HepG2 (cell line): ENCODE data around the gene PSMA7. TPM values are rescaled to one million over a fixed set of nuclear protein-coding genes. Genes with fewer than 3 reads are reported as not detected.

Source experiments
- ATRX ChIP-seq: sonication (generic); formaldehyde crosslinking; IDR thresholded peaks from 2 replicates; pipeline ENCODE4 v1.4.0; 2020; ENCODE audit warnings: missing genetic modification reagents, borderline replicate concordance
- CSRNP2 ChIP-seq: sonication (generic); formaldehyde crosslinking; conservative IDR thresholded peaks from 2 replicates; pipeline ENCODE4 v1.8.0; 2022; ENCODE audit warnings: low read depth, missing genetic modification reagents
- FOXK2 ChIP-seq: fragments of 450-650 bp; IDR thresholded peaks from 2 replicates; pipeline ENCODE4 v1.6.1; 2016
- HHEX ChIP-seq: IDR thresholded peaks from 2 replicates; pipeline ENCODE4 v1.6.1; 2016; ENCODE audit warnings: control low read depth
- KDM5A ChIP-seq: fragments of 200-600 bp; sonication (generic); IDR thresholded peaks from 2 replicates; pipeline ENCODE4 v1.7.0; 2018; ENCODE audit warnings: antibody characterized with exemption, mild to moderate bottlenecking, low read length, borderline replicate concordance
- NFIC ChIP-seq: IDR thresholded peaks from 2 replicates; pipeline ENCODE4 v1.6.1; 2012; ENCODE audit warnings: mild to moderate bottlenecking, low read length, inconsistent platforms
- NR3C1 ChIP-seq: sonication (generic); formaldehyde crosslinking; IDR thresholded peaks from 2 replicates; pipeline ENCODE4 v1.4.0; 2020; ENCODE audit warnings: missing genetic modification reagents
- PAWR ChIP-seq: sonication (generic); formaldehyde crosslinking; IDR thresholded peaks from 2 replicates; pipeline ENCODE4 v1.4.0; 2020; ENCODE audit warnings: missing genetic modification reagents, mild to moderate bottlenecking, borderline replicate concordance
- RNF2 ChIP-seq: fragments of 450-650 bp; conservative IDR thresholded peaks from 2 replicates; pipeline ENCODE4 v1.6.1; 2016; ENCODE audit warnings: low read depth
- SMC3 ChIP-seq: IDR thresholded peaks from 2 replicates; pipeline ENCODE4 v1.6.1; 2011; ENCODE audit warnings: low read length, improper control_type of control experiment
- THAP7 ChIP-seq: sonication (generic); formaldehyde crosslinking; IDR thresholded peaks from 2 replicates; pipeline ENCODE4 v1.8.1; 2023; ENCODE audit warnings: mild to moderate bottlenecking, missing genetic modification reagents
- UBTF ChIP-seq: sonication (generic); formaldehyde crosslinking; IDR thresholded peaks from 2 replicates; pipeline ENCODE4 v1.4.0; 2020; ENCODE audit warnings: mild to moderate bottlenecking, missing genetic modification reagents
- ZNF292 ChIP-seq: sonication (generic); formaldehyde crosslinking; IDR thresholded peaks from 2 replicates; pipeline ENCODE4 v1.8.1; 2022; ENCODE audit warnings: mild to moderate bottlenecking, low read depth, missing genetic modification reagents, borderline replicate concordance
- ZNF543 ChIP-seq: sonication (generic); formaldehyde crosslinking; IDR thresholded peaks from 2 replicates; pipeline ENCODE4 v1.4.0; 2020; ENCODE audit warnings: mild to moderate bottlenecking, missing genetic modification reagents
- ZNF629 ChIP-seq: sonication (generic); formaldehyde crosslinking; conservative IDR thresholded peaks from 2 replicates; pipeline ENCODE4 v1.5.0; 2020; ENCODE audit warnings: missing genetic modification reagents
- ZNF672 ChIP-seq: sonication (generic); formaldehyde crosslinking; IDR thresholded peaks from 2 replicates; pipeline ENCODE4 v1.8.1; 2022; ENCODE audit warnings: missing genetic modification reagents
- ZNF749 ChIP-seq: sonication (generic); formaldehyde crosslinking; IDR thresholded peaks from 2 replicates; pipeline ENCODE4 v1.8.0; 2022; ENCODE audit warnings: mild to moderate bottlenecking, missing genetic modification reagents, moderate library complexity, borderline replicate concordance
- polyA plus RNA-seq, 8 experiments: library from polyadenylated mRNA; depleted of rRNA in 3 of 8; stranded (reverse) in 7 of 8; unstranded in 1 of 8; fragments of >200 nt; fragmentation: Illumina TruSeq in 4 of 8; extraction: Trizol in 4 of 8; gene quantifications; 2 replicates each; pipeline versions ENCODE4 v1.2.1 to v1.2.3, GENCODE V29; 2011 to 2016; ENCODE audit warnings: low read depth in 4 of 8, missing spikeins in 1 of 8, mixed read lengths in 1 of 8; ENCODE audit not compliant: insufficient read depth in 1 of 8
- total RNA-seq, 5 experiments: library from RNA; depleted of rRNA; stranded (reverse); fragments of >200 nt; fragmentation: Illumina TruSeq; extraction: Trizol; gene quantifications; 2 replicates each; pipeline ENCODE4 v1.2.3, GENCODE V29; 2016; ENCODE audit warnings: low read depth in 1 of 5
- TF ChIP-seq, protein P1 (sequence below): sonication (generic); formaldehyde crosslinking; IDR thresholded peaks from 2 replicates; pipeline ENCODE4 v1.4.0; 2020; ENCODE audit warnings: missing genetic modification reagents, borderline replicate concordance
- TF ChIP-seq, protein P2 (sequence below): sonication (generic); formaldehyde crosslinking; IDR thresholded peaks from 2 replicates; pipeline ENCODE4 v1.4.0; 2020; ENCODE audit warnings: missing genetic modification reagents

PSMA7 gene
- total and polyA plus RNA-seq, 2 of the 13 experiments (the other 11 are each of a cell fraction or from before 2014, with no cell fraction given): 531 to 631 TPM

DNA sequence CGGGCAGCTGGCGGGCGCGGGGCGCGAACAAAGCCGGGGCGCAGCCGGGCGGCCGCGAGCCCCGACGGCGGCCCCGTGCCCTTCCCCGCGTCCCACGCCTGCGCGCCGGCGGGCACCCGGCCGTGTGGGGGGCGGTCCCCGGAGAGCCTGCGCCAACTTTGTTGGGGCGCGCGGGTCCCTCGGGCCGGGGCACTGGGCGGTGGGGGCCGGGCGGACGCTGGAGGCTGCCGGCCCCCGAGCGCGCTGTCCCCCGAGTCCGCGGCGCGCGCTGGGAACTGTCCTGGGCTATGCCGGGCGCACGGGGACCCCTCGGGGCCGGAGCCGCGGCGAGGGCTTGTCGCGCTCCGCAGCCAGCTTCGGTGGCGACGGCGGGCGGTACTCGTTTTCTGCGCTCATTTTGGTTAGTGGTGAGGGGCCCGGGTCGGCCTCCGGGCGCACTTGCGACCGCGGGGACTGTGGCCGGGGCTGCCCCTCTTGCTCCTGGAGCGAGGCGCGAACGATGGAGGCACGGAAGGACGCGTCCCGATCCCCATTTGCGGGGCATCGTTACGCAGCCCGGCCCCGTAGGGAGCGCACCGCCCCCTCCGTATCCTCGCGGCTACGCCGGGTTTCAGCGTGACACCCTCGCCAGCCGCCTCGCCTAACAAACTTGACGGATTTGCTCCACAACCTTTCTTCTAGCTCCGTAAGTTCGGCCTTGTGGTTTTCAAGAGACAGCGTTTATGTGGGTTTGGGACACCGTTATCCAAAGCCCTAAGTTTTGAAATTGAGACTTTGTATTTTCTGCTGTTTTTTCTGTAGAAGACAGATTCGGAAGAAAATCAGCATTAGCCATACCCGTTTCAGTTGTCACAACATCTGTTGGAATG lies 997 bp upstream of the PSMA7 start (continued):
- TF ChIP-seq, protein P1, sequence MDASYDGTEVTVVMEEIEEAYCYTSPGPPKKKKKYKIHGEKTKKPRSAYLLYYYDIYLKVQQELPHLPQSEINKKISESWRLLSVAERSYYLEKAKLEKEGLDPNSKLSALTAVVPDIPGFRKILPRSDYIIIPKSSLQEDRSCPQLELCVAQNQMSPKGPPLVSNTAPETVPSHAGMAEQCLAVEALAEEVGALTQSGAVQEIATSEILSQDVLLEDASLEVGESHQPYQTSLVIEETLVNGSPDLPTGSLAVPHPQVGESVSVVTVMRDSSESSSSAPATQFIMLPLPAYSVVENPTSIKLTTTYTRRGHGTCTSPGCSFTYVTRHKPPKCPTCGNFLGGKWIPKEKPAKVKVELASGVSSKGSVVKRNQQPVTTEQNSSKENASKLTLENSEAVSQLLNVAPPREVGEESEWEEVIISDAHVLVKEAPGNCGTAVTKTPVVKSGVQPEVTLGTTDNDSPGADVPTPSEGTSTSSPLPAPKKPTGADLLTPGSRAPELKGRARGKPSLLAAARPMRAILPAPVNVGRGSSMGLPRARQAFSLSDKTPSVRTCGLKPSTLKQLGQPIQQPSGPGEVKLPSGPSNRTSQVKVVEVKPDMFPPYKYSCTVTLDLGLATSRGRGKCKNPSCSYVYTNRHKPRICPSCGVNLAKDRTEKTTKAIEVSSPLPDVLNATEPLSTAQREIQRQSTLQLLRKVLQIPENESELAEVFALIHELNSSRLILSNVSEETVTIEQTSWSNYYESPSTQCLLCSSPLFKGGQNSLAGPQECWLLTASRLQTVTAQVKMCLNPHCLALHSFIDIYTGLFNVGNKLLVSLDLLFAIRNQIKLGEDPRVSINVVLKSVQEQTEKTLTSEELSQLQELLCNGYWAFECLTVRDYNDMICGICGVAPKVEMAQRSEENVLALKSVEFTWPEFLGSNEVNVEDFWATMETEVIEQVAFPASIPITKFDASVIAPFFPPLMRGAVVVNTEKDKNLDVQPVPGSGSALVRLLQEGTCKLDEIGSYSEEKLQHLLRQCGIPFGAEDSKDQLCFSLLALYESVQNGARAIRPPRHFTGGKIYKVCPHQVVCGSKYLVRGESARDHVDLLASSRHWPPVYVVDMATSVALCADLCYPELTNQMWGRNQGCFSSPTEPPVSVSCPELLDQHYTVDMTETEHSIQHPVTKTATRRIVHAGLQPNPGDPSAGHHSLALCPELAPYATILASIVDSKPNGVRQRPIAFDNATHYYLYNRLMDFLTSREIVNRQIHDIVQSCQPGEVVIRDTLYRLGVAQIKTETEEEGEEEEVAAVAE (CRISPR knock-in tag): no peak
- 0 out of 2 replicates have a peak, but pooled peaks have one; percentile 52 for TF ChIP-seq ZNF292
- no peak for TF ChIP-seq RNF2
- no peak for TF ChIP-seq SMC3
- no peak; the same call in none of the 2 replicates for TF ChIP-seq KDM5A
- TF ChIP-seq ZNF672: no peak
- no peak for TF ChIP-seq NR3C1 (CRISPR knock-in tag)
- TF ChIP-seq UBTF (CRISPR knock-in tag): peak; percentile 94
- 0 out of 2 replicates have a peak, but pooled peaks have one; percentile 15 for TF ChIP-seq THAP7
- no peak for TF ChIP-seq FOXK2
- TF ChIP-seq, protein P2, sequence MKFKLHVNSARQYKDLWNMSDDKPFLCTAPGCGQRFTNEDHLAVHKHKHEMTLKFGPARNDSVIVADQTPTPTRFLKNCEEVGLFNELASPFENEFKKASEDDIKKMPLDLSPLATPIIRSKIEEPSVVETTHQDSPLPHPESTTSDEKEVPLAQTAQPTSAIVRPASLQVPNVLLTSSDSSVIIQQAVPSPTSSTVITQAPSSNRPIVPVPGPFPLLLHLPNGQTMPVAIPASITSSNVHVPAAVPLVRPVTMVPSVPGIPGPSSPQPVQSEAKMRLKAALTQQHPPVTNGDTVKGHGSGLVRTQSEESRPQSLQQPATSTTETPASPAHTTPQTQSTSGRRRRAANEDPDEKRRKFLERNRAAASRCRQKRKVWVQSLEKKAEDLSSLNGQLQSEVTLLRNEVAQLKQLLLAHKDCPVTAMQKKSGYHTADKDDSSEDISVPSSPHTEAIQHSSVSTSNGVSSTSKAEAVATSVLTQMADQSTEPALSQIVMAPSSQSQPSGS (CRISPR knock-in tag): no peak
- TF ChIP-seq NFIC: no peak
- no peak for TF ChIP-seq PAWR
- TF ChIP-seq CSRNP2: no peak
- 0 out of 2 replicates have a peak, but pooled peaks have one; percentile 26 for TF ChIP-seq ZNF749 (CRISPR knock-in tag)
- TF ChIP-seq ZNF543: peak; percentile 68
- TF ChIP-seq ATRX (CRISPR knock-in tag): no peak
- TF ChIP-seq ZNF629: no peak
- TF ChIP-seq HHEX: no peak
